Thyroid gland (tissue), 4 donors: ENCODE data around the gene RAX. TPM values are rescaled to one million over a fixed set of nuclear protein-coding genes. Genes with fewer than 3 reads are reported as not detected.

Experiments used
- DNase-seq, 2 donors: peaks; one replicate each; pipeline ENCODE4 v3.0.0-alpha.2; 2019
- H3K27ac ChIP-seq, 3 donors: fragments of 200-600 bp; sonication (generic); 1 replicate in 2 of 3; 2 replicates in 1 of 3; pipeline ENCODE4 v1.5.1; 2016 to 2019; ENCODE audit warnings: mild to moderate bottlenecking in 1 of 3, moderate library complexity in 1 of 3
- H3K27me3 ChIP-seq: fragments of 200-600 bp; sonication (generic); one replicate; pipeline ENCODE4 v1.5.1; 2019
- H3K36me3 ChIP-seq, 2 donors: fragments of 200-600 bp; sonication (generic); one replicate each; pipeline ENCODE4 v1.5.1; 2016 to 2019
- H3K4me1 ChIP-seq, 2 donors: fragments of 200-600 bp; sonication (generic); one replicate each; pipeline ENCODE4 v1.5.1; 2017 to 2019
- H3K4me3 ChIP-seq, 3 donors: fragments of 200-600 bp; sonication (generic); replicated peaks in 1 of 3; 1 replicate in 2 of 3; 2 replicates in 1 of 3; pipeline ENCODE4 v1.5.1; 2016; ENCODE audit warnings: mild to moderate bottlenecking in 1 of 3
- H3K9me3 ChIP-seq: fragments of 200-600 bp; sonication (generic); one replicate; pipeline ENCODE4 v1.5.1; 2017
- POLR2A ChIP-seq, 2 donors: fragments of 450-650 bp; IDR thresholded peaks; one replicate each; pipeline ENCODE4 v1.6.1; 2017; ENCODE audit warnings: antibody characterized with exemption in 2 of 2, mild to moderate bottlenecking in 2 of 2, moderate library complexity in 1 of 2
- WGBS, 2 donors: methylation state at CpG; one replicate each; pipeline ENCODE4 v1.1.5; 2017; 5-methylcytosine and 5-hydroxymethylcytosine counted together
- intact Hi-C: fragments of 100-400 bp; cut with DNase I; formaldehyde crosslinking; loops from one replicate; pipeline ENCODE4 v1.15.1; 2023
- total RNA-seq, 4 donors: library from RNA; depleted of rRNA; stranded (reverse); fragments of >200 nt; gene quantifications; one replicate each; pipeline ENCODE4 v1.2.3, GENCODE V29; 2016
- TF ChIP-seq, protein P1 (sequence below), 6 experiments: fragments of 200-600 bp in 3 of 6; fragments of 450-650 bp in 3 of 6; sonication (generic) in 3 of 6; IDR thresholded peaks; one replicate each; pipeline ENCODE4 v1.5.1; 2016 to 2019; ENCODE audit warnings: antibody characterized with exemption in 6 of 6, mild to moderate bottlenecking in 2 of 6, inconsistent platforms in 1 of 6, moderate library complexity in 1 of 6

Gene RAX
- total RNA-seq, 4 donors from 2014 or later: not detected

DNA sequence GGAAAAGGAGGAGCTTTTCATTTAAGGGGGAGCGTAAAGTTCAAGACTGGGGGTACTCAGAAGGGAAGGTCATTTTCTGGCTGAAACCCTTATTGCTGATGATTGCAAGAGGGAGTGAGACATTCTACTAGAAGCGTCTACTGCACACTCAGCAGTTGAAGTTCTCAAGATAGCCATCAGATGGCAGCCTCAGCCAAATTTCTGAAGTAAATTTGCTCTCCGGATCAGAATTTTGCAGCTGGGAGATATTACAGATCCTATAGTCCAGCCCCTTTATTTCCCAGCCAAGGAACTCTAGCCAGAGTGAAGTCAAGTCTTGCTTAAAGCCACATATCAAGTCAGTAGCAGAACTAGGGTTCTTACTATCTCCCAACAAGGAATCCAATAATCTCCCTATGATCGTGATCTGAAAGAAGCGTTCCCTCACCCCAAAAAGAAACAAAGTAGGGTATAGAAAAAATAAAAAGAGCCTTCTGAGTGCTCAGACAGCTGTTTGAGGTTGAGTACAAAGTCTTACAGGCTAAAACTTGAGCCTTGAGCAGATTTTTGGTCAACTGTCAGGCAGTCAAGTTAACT is 24.0 kb downstream of the RAX start:
- H3K27ac ChIP-seq: no peak overlapping the region
- H3K4me1 ChIP-seq: no peaks in the 10 kb centered on the region
- intact Hi-C loops: no loop called here
- DNase-seq: peak; percentile 46 to 52
- TF ChIP-seq, protein P1, sequence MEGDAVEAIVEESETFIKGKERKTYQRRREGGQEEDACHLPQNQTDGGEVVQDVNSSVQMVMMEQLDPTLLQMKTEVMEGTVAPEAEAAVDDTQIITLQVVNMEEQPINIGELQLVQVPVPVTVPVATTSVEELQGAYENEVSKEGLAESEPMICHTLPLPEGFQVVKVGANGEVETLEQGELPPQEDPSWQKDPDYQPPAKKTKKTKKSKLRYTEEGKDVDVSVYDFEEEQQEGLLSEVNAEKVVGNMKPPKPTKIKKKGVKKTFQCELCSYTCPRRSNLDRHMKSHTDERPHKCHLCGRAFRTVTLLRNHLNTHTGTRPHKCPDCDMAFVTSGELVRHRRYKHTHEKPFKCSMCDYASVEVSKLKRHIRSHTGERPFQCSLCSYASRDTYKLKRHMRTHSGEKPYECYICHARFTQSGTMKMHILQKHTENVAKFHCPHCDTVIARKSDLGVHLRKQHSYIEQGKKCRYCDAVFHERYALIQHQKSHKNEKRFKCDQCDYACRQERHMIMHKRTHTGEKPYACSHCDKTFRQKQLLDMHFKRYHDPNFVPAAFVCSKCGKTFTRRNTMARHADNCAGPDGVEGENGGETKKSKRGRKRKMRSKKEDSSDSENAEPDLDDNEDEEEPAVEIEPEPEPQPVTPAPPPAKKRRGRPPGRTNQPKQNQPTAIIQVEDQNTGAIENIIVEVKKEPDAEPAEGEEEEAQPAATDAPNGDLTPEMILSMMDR (IDR thresholded peaks at IDR 0.05): peak; percentile 35 to 75 (median 64)
- TF ChIP-seq POLR2A (IDR thresholded peaks at IDR 0.05): no peak
- H3K9me3 ChIP-seq: no peaks in the 10 kb centered on the region
- H3K4me3 ChIP-seq: no peak overlapping the region
- 25% methylated on average over 5 of the region's 5 CpGs for WGBS, 2 donors
- no peaks in the 10 kb centered on the region for H3K36me3 ChIP-seq
- H3K27me3 ChIP-seq: no peaks in the 10 kb centered on the region

GRCh38 chr18:59246796-59247195 is 26.5 kb downstream of the RAX start:
- Histone ChIP-seq H3K27me3 (no peaks in the 10 kb centered on the region), H3K27ac (no peak overlapping the region), H3K9me3 (no peaks in the 10 kb centered on the region), H3K4me1 (no peaks in the 10 kb centered on the region), H3K4me3 (no peak overlapping the region), H3K36me3 (no peaks in the 10 kb centered on the region)
- no peak for DNase-seq
- no peak for TF ChIP-seq POLR2A (IDR thresholded peaks at IDR 0.05)
- TF ChIP-seq, protein P1 (IDR thresholded peaks at IDR 0.05): no peak
- 52 to 63% methylated on average over 4 of the region's 4 CpGs for WGBS, 2 donors
- intact Hi-C loops: no loop called here

DNA sequence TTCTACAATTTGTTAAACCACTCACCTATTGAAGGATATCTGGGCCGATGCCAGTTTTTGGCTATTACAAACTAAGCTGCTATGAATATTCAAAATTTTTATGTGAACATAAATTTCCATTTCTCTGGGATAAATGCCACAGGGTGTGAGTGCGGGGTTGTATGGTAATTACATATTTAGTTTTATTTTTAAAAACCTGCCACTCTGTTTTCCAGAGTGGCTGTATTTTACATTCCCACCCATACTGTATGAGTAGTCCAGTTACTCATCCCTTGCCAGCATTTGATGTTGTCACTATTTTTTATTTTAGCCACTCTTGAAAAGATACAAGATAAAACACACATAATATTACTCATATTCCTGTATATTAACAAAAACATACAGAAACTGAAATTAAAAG is 30.3 kb downstream of the RAX start:
- intact Hi-C loops: no loop called here
- TF ChIP-seq, protein P1 (IDR thresholded peaks at IDR 0.05): no peak
- no peak for TF ChIP-seq POLR2A (IDR thresholded peaks at IDR 0.05)
- no peak for DNase-seq
- no peak overlapping the region for H3K4me3 ChIP-seq
- H3K27me3 ChIP-seq: no peaks in the 10 kb centered on the region
- WGBS, 2 donors: 92 to 93% methylated on average over 2 of the region's 2 CpGs
- no peaks in the 10 kb centered on the region for H3K9me3 ChIP-seq
- no peak overlapping the region for H3K27ac ChIP-seq
- H3K36me3 ChIP-seq: no peaks in the 10 kb centered on the region
- no peaks in the 10 kb centered on the region for H3K4me1 ChIP-seq

- H3K4me3 ChIP-seq: no peak overlapping the region
- H3K27ac ChIP-seq: no peak overlapping the region
- no peaks in the 10 kb centered on the region for H3K4me1 ChIP-seq
- no peaks in the 10 kb centered on the region for H3K27me3 ChIP-seq
- DNase-seq: no peak
- TF ChIP-seq, protein P1 (IDR thresholded peaks at IDR 0.05): no peak
- TF ChIP-seq POLR2A (IDR thresholded peaks at IDR 0.05): no peak
- H3K36me3 ChIP-seq: no peaks in the 10 kb centered on the region
- WGBS, 2 donors: 77 to 81% methylated on average over 4 of the region's 4 CpGs
- no peaks in the 10 kb centered on the region for H3K9me3 ChIP-seq
- intact Hi-C loops: no loop called here
These were observed 33.6 kb downstream of the RAX start for GRCh38 chr18:59239642-59240041.

DNA sequence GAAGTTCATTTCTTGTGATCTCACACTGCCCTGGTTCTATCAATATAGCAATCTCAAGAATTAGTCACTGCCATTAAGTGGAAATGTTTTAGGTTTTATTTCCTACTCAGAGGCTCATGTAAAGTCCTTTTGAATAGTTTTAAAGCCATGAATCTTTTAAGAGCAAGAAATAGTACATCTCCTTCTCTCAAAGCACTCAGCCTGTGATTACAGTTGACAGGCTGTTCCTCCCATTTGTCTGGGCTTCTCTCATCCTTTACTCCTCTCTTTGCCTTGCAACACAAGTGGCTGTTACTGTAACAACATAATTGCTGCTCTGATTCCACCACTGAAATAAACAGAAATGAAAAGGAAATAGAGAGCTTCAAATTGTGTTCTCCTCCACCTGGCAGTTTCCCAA is 34.9 kb downstream of the RAX start:
- no peaks in the 10 kb centered on the region for H3K27me3 ChIP-seq
- no peak overlapping the region for H3K4me3 ChIP-seq
- no peak for TF ChIP-seq POLR2A (IDR thresholded peaks at IDR 0.05)
- TF ChIP-seq, protein P1 (IDR thresholded peaks at IDR 0.05): no peak
- H3K36me3 ChIP-seq: no peaks in the 10 kb centered on the region
- no peaks in the 10 kb centered on the region for H3K9me3 ChIP-seq
- no peak overlapping the region for H3K27ac ChIP-seq
- intact Hi-C loops: no loop called here
- no peak for DNase-seq
- H3K4me1 ChIP-seq: no peaks in the 10 kb centered on the region
